Stimulated activated CD8-positive, alpha-beta memory T cell treated with anti-CD3 and anti-CD28 coated beads, Interleukin-15, amount 100 ng/mL, for 24 hours (primary cell): ENCODE measurements around the gene TSG101.

Experiments
- DNase-seq: peaks from one replicate; pipeline ENCODE4 v3.0.0-alpha.2; 2020; ENCODE audit warnings: low read depth

The TSG101 gene

GRCh38 chr11:18492888-18493287 is 33.9 kb downstream of the TSG101 start:
- DNase-seq: no peak

GRCh38 chr11:18491924-18492323 is 34.8 kb downstream of the TSG101 start:
- DNase-seq: no peak

- no peak for DNase-seq
These were observed 35.8 kb downstream of the TSG101 start for GRCh38 chr11:18490736-18491485.

- DNase-seq: no peak
These were observed 36.4 kb downstream of the TSG101 start for GRCh38 chr11:18490319-18490718.

GRCh38 chr11:18485913-18486528 is 40.7 kb downstream of the TSG101 start:
- DNase-seq: no peak

- DNase-seq: no peak
These were observed 47.7 kb downstream of the TSG101 start for GRCh38 chr11:18479063-18479462.

- no peak for DNase-seq
These were observed 54.2 kb downstream of the TSG101 start for GRCh38 chr11:18472587-18472986.

GRCh38 chr11:18471995-18472394 is 54.7 kb downstream of the TSG101 start:
- DNase-seq: no peak

GRCh38 chr11:18468961-18469360 is 57.8 kb downstream of the TSG101 start:
- DNase-seq: no peak

GRCh38 chr11:18468059-18468458 is 58.7 kb downstream of the TSG101 start:
- DNase-seq: no peak

- no peak for DNase-seq
These were observed 60.3 kb downstream of the TSG101 start for GRCh38 chr11:18466402-18466801.

- DNase-seq: no peak
These were observed 63.3 kb downstream of the TSG101 start for GRCh38 chr11:18463439-18463838.

GRCh38 chr11:18461909-18462308 is 64.8 kb downstream of the TSG101 start:
- DNase-seq: no peak

GRCh38 chr11:18459634-18460033 is 67.1 kb downstream of the TSG101 start:
- DNase-seq: no peak

GRCh38 chr11:18457450-18457849 is 69.3 kb downstream of the TSG101 start:
- DNase-seq: no peak

GRCh38 chr11:18455686-18456372 is 70.9 kb downstream of the TSG101 start, which contains the start of gene LDHAL6A:
Gene LDHAL6A, plus strand, starts transcription at chr11:18455856. Its CDS starts 825 bp downstream, at chr11:18456681.
- DNase-seq: no peak

- DNase-seq: no peak
These were observed 73.8 kb downstream of the TSG101 start for GRCh38 chr11:18452927-18453326.

- no peak for DNase-seq
These were observed 77.5 kb downstream of the TSG101 start for GRCh38 chr11:18449251-18449650.

- DNase-seq: no peak
These were observed 88.1 kb downstream of the TSG101 start for GRCh38 chr11:18438691-18439090.
